ENCODE results near the gene GTF2E1. TPM values are rescaled to one million over a fixed set of nuclear protein-coding genes. Genes with fewer than 3 reads are reported as not detected.

The GTF2E1 gene
- total RNA-seq: 22.0 and 29.0 TPM in 2 replicates

GRCh38 chr3:120742198-120742848 is at the start of gene GTF2E1, which contains the start of gene RABL3:
Gene GTF2E1 (plus strand): TSS chr3:120742744. CDS start chr3:120750553, 7,809 bp downstream.
Gene RABL3 (minus strand): TSS chr3:120742516. CDS start chr3:120742507, 9 bp downstream.

Other genes with a start within 250 kb of the GTF2E1 start
- 18.8 and 27.8 TPM in 2 replicates for gene NDUFB4, start 146.4 kb upstream of the GTF2E1 start, total RNA-seq
- 0.28 and 0.34 TPM in 2 replicates for gene HGD, start 60.5 kb upstream of the GTF2E1 start, total RNA-seq
- gene RABL3, start 228 bp upstream of the GTF2E1 start, total RNA-seq: 17.4 and 23.1 TPM in 2 replicates
- gene STXBP5L, start 165.5 kb downstream of the GTF2E1 start, total RNA-seq: not detected in 2 replicates